NCI-H748 (cell line): ENCODE data around the gene POU2F2.

Source experiments
- DNase-seq: peaks from one replicate; lab custom pipeline; 2025; ENCODE audit not compliant: unreplicated experiment; lab: John Stamatoyannopoulos, UW

The POU2F2 gene

DNA sequence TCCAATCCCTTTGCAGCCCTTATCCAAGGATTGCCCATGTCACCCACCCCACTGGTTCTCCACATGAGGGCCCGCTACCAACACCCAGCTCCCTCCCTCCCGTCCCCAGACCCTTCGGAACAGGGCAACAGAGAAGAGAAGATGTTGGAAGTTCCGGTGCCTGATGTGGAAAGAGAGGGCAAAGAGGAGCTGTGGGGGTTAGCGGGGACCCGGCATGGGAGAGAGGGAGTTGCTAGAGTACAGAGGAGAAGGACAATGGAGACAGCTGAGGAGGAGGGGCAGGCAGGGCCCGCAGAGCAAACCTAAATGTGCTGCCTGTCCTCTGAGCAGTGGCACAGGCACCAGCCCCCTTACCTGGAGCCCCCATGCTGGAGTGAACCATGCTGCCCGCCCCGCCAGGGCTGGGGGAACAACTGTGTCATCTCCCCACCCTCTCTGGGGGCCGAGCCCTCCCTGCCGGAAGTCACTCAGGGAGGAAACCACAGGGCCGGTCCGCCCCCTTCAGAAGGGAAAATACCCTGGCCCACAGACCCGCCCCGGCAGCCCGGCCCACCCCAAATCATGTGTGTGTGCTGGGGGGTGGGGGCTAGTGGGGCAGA lies at the start of gene POU2F2:
Gene POU2F2 (minus strand): TSS at position 417 of the 599 bp plus-strand sequence. CDS start 35 bp downstream, at position 382.
- DNase-seq = no peak

DNA sequence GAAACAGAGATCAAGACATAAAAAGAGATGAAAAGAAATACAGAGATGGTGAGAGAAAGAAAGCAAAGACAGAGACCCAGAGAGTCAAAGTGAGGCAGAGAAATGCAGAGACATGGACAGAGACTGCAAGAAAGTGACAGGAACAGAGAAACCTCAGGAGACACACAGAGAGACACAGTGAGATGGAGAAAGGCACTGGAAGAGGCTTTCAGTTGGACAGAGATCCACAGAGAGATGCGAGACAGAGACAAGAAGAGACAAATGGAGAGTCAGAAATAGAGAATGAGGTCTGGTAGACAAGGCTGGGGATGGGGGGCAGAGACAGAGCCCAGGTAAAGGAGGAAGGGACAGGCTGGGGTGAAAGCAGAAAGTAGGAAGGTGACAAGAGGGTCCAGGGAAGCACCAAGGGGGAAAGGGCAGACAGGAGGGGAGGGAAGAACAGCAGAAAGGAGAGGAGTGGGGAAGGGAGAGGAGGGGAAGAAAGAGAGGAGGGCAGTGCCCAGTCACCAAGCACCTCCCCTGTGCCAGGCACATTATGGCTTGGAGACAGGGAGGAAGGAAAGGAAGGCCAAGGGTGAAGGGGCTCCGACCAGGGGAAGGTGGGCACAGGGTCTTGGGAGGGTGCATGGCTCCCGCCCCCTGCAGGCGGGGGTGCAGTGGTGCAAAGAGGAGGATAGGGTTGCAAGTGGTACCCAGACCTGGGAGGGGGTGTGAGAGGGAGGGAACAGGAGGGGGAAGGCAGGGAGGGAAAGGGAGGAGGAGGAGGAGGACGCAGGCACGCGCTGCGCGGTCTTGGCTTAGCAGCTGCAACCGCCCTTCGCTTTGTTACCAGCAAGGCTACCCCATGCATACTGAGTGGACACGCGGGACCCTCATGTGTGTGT lies 46.8 kb upstream of the POU2F2 start:
- peak; percentile 33 for DNase-seq

DNA sequence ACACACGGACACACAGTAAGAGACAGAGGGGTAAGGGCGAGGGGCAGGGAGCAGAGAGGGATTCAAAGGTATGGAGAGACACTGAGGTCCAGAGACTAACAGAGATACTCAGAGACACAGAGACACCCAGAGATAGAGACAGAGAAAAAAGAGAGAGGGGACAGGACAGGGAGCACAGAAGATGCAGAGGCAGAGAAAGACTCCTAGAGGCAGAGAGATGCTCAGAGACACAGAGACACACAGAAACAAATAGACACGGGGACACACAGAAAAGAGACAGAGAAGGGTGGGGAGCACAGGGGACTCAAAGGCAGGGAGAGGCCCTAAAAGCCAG lies 45.4 kb upstream of the POU2F2 start:
- no peak for DNase-seq

GRCh38 chr19:42176990-42177685 lies 44.9 kb upstream of the POU2F2 start:
- peak; percentile 98 for DNase-seq

GRCh38 chr19:42176649-42176989 lies 44.4 kb upstream of the POU2F2 start:
- DNase-seq = peak; percentile 96

DNA sequence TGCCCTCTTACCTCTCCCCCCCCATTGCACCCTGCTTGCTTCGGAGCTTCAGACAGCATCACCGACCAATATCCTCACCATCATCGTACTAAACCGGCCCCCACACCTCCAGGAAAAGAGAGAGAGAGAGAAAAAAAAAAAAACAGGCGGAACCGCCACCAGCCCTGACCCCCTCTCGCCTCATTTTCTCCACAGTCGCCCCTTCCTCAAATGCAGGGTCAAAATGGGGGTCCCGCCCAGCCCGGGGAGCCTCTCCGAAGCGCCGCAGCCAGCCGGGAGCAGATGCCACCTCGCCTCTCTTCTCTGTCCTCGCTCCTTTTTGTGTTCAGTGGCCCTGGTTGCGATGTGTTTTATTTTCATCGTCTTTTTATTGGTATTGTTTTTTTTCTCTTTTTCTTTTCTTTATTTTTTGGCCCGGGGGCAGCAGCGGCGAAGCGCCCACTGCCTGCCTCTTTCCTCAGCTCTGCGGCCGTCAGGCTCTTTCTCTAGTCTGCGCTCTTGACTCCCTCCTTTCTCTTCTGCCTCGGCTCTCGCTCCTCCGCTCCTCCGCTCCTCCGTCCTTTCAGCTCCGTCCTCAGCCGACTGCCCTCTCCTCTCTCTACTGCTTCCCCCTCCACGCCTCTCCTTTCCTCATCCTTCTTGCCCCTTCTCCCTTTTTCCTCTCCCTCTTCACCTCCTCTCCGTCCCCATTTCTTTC lies 43.9 kb upstream of the POU2F2 start:
- DNase-seq = peak; percentile 72

- DNase-seq = no peak
These were observed 42.9 kb upstream of the POU2F2 start for GRCh38 chr19:42174958-42175734.

DNA sequence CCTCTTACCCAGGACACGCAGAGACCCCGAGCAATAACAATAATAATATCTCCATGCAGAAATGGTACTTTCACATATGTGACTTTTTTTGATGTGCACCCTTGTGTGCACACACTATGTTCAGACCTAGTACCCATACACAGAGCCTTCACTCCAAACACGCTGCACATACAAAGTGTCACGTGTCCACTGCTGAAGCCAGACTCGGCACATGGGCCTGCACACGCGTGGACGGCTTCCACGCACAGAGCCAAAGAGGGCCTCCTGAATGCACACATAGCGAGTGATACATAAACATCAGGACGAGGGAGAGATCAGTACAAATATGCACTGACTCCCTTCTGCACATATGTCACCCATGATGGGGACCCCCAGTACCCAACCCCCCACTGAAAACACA lies 41.9 kb upstream of the POU2F2 start:
- DNase-seq = no peak

- no peak for DNase-seq
These were observed 41.4 kb upstream of the POU2F2 start for GRCh38 chr19:42173695-42174094.

DNA sequence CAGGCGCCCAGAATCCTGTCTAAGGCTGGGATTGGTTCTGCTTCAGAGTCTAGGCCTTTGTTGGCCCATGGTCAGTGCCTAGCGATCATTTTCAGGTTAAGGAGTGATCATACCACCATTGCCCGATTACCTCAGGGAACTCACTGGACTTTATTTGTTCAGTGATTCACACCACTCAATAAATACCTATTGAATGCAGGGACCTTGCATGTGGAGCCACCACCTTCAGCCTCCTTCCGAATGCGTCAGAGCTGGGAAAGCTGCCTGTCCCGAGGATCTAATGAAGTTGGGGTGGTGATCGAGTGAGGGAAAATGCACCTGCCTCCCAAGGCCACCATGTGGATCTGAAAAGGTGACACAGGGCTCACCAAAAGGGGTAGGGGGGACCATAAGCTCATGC lies 40.0 kb upstream of the POU2F2 start:
- DNase-seq = no peak

DNA sequence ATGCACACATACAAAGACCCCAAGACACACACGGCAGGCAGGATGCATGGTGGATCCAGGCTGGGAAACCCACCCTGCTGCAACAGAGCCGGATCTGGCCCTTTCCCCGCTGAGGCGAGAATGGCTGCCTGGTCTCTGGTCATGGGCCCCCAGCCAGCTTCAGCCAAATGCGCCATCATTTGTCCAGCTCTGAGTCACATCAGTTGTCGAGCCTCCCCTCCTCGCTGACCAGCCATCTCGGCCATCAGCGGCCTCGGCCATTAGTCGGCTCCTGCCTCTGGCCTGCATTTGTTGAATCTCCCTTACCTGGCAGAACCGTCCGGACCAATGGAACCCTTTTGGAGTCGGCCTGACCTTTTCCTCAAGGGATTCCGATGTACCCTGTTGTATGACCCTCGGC lies 38.5 kb upstream of the POU2F2 start:
- DNase-seq = no peak

- DNase-seq = no peak
These were observed 37.5 kb upstream of the POU2F2 start for GRCh38 chr19:42169486-42170413.

GRCh38 chr19:42168206-42168605 lies 36.0 kb upstream of the POU2F2 start:
- DNase-seq = no peak

GRCh38 chr19:42166316-42166715 lies 34.1 kb upstream of the POU2F2 start:
- DNase-seq = peak; percentile 21

GRCh38 chr19:42165146-42165545 lies 32.9 kb upstream of the POU2F2 start:
- no peak for DNase-seq

DNA sequence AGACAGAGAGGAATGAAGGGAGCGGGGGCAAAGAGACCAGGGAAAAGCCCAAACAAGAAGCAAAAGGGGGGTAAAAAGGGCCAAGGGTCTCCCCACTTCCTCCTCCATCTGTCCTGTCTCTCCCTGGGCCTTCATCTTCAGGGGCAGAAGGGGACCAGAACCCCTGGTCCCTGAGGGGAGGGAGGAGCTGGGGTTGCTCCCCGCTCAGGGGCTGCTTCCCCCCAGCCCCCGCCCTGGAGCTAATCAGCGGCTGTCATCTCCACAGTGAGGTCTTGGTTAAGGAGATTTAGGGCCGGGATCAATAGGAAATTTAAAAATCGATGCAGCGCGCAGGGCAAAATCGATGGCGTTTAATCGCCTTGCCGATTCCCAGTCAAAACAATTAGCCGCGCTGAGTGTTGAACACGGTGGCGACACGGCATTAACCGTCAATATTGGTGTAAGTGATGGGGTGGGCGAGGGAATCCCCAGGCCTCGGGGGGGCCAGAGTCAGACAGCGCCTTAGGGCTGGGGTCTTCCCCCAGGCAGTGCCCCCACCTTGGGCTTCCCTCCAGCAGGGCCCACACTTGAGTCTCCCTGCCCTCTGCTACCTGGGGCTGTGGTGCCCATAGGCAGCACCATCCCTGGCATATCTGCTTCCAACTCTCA lies 29.5 kb upstream of the POU2F2 start:
- no peak for DNase-seq

GRCh38 chr19:42159942-42160341 lies 27.7 kb upstream of the POU2F2 start:
- no peak for DNase-seq

DNA sequence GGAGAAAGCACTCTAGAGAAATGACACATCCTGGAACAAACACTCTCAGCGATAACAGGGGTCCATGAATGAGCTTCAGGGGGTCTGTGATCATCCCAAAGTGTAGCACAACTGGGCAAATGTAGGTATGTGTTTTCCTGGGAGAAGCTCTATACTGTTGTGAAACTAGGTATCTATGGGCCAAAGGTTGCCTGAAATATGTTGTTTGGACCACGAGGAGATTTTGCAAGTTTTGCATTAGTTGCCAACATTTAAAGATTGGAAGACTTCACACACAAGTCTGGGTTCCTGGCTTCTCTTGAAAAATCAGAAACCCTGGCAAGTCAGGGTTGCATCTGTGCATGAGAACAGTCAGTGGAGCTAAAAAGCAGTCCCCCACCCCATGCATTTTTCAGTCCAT lies 26.7 kb upstream of the POU2F2 start:
- DNase-seq = no peak

DNA sequence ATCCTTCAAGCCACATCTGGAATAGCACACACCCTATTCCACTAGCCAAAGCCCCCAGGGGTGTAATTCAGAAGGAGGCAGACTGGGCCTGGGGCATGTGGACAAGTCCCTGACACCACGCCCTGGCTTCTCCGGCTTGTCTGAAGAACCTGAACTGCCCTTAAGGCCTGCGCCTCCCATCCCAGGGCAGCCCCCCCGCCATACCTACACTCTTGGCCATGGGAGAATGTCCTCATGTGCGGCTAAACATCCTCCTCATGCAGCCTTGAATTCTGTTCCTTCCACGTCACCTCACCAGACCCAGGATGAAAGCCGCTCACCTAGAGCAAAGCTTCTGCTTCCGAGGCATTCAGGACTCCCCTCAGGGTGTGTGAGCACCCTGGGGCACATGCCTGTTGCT lies 24.3 kb upstream of the POU2F2 start:
- no peak for DNase-seq
